22Rv1 (cell line): ENCODE measurements around the gene SHANK1.

Experiments used
- ZFX ChIP-seq: fragments of 450-650 bp; IDR thresholded peaks from 2 replicates; pipeline ENCODE4 v1.6.1; 2017; ENCODE audit warnings: antibody characterized with exemption, borderline replicate concordance
- TF ChIP-seq, protein P1 (sequence below): fragments of 450-650 bp; IDR thresholded peaks from 2 replicates; pipeline ENCODE4 v1.5.1; 2017; ENCODE audit warnings: mild to moderate bottlenecking

DNA sequence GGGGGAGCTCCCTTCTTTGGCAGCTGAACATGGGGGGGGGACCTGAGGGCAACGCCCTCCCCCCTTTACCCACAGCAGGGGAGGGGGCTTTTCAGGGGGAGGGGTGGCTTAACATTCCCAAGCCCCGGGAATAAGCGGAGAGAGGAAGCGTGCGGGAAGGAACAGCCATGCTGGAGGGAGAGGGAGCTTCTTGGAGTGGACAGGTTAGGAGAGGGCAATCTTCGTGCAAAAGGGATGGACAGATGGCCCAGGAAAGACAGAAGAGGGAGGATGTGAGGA lies 59.6 kb downstream of the SHANK1 start:
- TF ChIP-seq, protein P1, sequence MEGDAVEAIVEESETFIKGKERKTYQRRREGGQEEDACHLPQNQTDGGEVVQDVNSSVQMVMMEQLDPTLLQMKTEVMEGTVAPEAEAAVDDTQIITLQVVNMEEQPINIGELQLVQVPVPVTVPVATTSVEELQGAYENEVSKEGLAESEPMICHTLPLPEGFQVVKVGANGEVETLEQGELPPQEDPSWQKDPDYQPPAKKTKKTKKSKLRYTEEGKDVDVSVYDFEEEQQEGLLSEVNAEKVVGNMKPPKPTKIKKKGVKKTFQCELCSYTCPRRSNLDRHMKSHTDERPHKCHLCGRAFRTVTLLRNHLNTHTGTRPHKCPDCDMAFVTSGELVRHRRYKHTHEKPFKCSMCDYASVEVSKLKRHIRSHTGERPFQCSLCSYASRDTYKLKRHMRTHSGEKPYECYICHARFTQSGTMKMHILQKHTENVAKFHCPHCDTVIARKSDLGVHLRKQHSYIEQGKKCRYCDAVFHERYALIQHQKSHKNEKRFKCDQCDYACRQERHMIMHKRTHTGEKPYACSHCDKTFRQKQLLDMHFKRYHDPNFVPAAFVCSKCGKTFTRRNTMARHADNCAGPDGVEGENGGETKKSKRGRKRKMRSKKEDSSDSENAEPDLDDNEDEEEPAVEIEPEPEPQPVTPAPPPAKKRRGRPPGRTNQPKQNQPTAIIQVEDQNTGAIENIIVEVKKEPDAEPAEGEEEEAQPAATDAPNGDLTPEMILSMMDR, result no peak
- no peak for TF ChIP-seq ZFX
